ENCODE data around the gene TPRG1.

DNA sequence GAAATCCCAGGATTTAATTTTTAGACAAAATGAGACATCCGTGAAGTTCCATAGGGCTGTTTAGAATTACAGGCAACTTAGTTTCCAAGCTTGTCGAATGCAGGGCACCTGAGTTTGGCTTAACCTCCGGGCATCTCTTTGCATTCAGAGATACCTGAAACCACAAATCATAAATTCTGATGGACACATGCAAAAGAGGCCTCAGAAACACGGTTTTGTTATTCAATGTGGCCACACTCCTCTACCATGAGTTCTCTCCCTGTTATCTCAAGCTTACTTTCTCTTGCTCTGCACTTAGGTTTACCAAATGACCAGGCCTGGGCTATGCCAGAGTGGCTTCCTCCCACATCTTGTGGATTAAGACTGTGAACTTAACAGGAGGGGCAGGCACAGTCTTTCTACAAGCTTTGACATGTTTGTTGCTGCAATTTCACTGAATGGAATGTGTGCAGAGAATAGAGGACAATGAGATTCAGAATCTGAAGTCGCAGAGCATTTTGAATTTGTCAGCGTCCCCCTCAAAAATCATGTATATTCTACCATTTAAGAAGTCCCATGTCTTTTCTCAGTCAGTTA is 137.7 kb downstream of the TPRG1 start:
- TF ChIP-seq, protein P1, sequence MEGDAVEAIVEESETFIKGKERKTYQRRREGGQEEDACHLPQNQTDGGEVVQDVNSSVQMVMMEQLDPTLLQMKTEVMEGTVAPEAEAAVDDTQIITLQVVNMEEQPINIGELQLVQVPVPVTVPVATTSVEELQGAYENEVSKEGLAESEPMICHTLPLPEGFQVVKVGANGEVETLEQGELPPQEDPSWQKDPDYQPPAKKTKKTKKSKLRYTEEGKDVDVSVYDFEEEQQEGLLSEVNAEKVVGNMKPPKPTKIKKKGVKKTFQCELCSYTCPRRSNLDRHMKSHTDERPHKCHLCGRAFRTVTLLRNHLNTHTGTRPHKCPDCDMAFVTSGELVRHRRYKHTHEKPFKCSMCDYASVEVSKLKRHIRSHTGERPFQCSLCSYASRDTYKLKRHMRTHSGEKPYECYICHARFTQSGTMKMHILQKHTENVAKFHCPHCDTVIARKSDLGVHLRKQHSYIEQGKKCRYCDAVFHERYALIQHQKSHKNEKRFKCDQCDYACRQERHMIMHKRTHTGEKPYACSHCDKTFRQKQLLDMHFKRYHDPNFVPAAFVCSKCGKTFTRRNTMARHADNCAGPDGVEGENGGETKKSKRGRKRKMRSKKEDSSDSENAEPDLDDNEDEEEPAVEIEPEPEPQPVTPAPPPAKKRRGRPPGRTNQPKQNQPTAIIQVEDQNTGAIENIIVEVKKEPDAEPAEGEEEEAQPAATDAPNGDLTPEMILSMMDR (IDR thresholded peaks at IDR 0.05; ENCODE audit: low read depth, low read length, poor library complexity, severe bottlenecking): no peak
- no peak for TF ChIP-seq EZH2phosphoT487 (IDR thresholded peaks at IDR 0.05; ENCODE audit: borderline replicate concordance, low read length)

All from DOHH2 (cell line).